Heart left ventricle (tissue), 16 donors: ENCODE results near the gene PKNOX2. TPM values are rescaled to one million over a fixed set of nuclear protein-coding genes. Genes with fewer than 3 reads are reported as not detected.

Experiments
- ATAC-seq, 4 donors: fragments of 200-7000 bp; cut with Tn5 transposase; one replicate each; pipeline ENCODE4 v1.9.1; 2020 to 2022; ENCODE audit warnings: moderate library complexity in 4 of 4, mild to moderate bottlenecking in 3 of 4, moderate number of reproducible peaks in 1 of 4
- DNase-seq, 5 donors: peaks; one replicate each; pipeline ENCODE4 v3.0.0-alpha.2; 2020
- H3K27ac ChIP-seq, 12 donors: fragments of 200-600 bp; sonication (generic) in 4 of 12; one replicate each; pipeline versions ENCODE4 v1.5.0 to v1.8.0; 2016 to 2022; ENCODE audit warnings: mild to moderate bottlenecking in 2 of 12
- H3K27me3 ChIP-seq, 9 donors: fragments of 200-600 bp; sonication (generic) in 2 of 9; one replicate each; pipeline versions ENCODE4 v1.5.1 to v1.8.0; 2016 to 2022; ENCODE audit warnings: mild to moderate bottlenecking in 3 of 9
- H3K36me3 ChIP-seq, 9 donors: fragments of 200-600 bp; sonication (generic) in 2 of 9; one replicate each; pipeline versions ENCODE4 v1.5.0 to v1.8.0; 2018 to 2022; ENCODE audit warnings: mild to moderate bottlenecking in 2 of 9
- H3K4me1 ChIP-seq, 12 donors: fragments of 200-600 bp; sonication (generic) in 4 of 12; one replicate each; pipeline versions ENCODE4 v1.5.0 to v1.8.0; 2016 to 2022; ENCODE audit warnings: mild to moderate bottlenecking in 3 of 12
- H3K4me3 ChIP-seq, 12 donors: fragments of 200-600 bp; sonication (generic) in 4 of 12; one replicate each; pipeline versions ENCODE4 v1.5.0 to v1.8.0; 2017 to 2022; ENCODE audit warnings: mild to moderate bottlenecking in 9 of 12, moderate library complexity in 4 of 12
- H3K9me3 ChIP-seq, 12 donors: fragments of 200-600 bp; sonication (generic) in 4 of 12; one replicate each; pipeline versions ENCODE4 v1.5.0 to v1.8.0; 2016 to 2022; ENCODE audit warnings: mild to moderate bottlenecking in 1 of 12
- CTCF ChIP-seq, 12 donors: fragments of 200-600 bp; sonication (generic) in 4 of 12; IDR thresholded peaks; one replicate each; pipeline versions ENCODE4 v1.5.0 to v1.8.0; 2018 to 2022; ENCODE audit warnings: antibody characterized with exemption in 12 of 12, mild to moderate bottlenecking in 5 of 12
- POLR2A ChIP-seq, 2 donors: fragments of 450-650 bp; IDR thresholded peaks; one replicate each; pipeline ENCODE4 v1.6.1; 2017; ENCODE audit warnings: antibody characterized with exemption in 2 of 2, mild to moderate bottlenecking in 2 of 2, moderate library complexity in 2 of 2
- WGBS, 4 donors: extraction: QIAGEN DNeasy Blood & Tissue Kit in 2 of 4; methylation state at CpG; one replicate each; pipeline versions ENCODE4 v1.1.5 to v1.1.7; 2013 to 2018; 5-methylcytosine and 5-hydroxymethylcytosine counted together
- intact Hi-C, 10 donors: fragments of 100-400 bp; cut with DNase I; formaldehyde crosslinking; loops; one replicate each; pipeline versions ENCODE4 v1.11.1 to v1.14.2; 2022
- polyA plus RNA-seq, 2 donors: library from polyadenylated mRNA; stranded (reverse); fragments of 200-250 nt; gene quantifications; one replicate each; pipeline ENCODE4 v1.2.3, GENCODE V29; 2013
- total RNA-seq, 9 donors: library from RNA; depleted of rRNA in 2 of 9; stranded (reverse); fragments of >200 nt in 2 of 9; fragmentation: NEBNext Ultra II Directional in 3 of 9; extraction: Animal tissue kit (Norgen Biotek cat#: 25700) in 3 of 9; gene quantifications; one replicate each; pipeline versions ENCODE4 v1.1.0 to v1.2.4, GENCODE V29; 2016 to 2023
- donor health status: ischemic (EF 13 %, LVEDD 7.1; RV severe dilation, severe dysfunction).
- donor health status: healthy with polysubstance abuse.
- donor health status: DM: no; HTN: yes; CAD: no.
- donor health status: DM: no; HTN: no; CAD: no.
- donor health status: ischemic (EF 25% LVEDD 6.9; RV normal size, moderate dysfunction).
- donor health status: ischemic (EF 25% LVEDD 5.7; RV mildly dilated, moderate dysfunction).
- donor health status: healthy.
- donor health status: DM: yes; HTN: yes; CAD: no.
- donor health status: ischemic (EF 35%, LVEDD 5.7; RV mildly dilated, moderate dysfunction).
- donor health status: nonischemic (EF 11% LVEDD 7.7; RV severe dilation, severe dysfunction).
- donor health status: DM: yes; HTN: yes; CAD: no.
- donor health status: PGD.
- donor health status: ischemic (EF 29% LVEDD 5.4; RV normal size, mild dysfunction).
- donor health status: nonischemic (EF 23%, LVEDD 6.1; RV moderate dilation, normal function).

The PKNOX2 gene
- total and polyA plus RNA-seq, 11 donors: 3.1 to 9.4 (median 4.5) TPM

- peaks cover 0 to 41% (median 23%) of the 10 kb centered on the region in 12 donors for H3K4me1 ChIP-seq
- intact Hi-C loops: loop anchor here in 2 of 10 donors (5.0 kb wide), 2 partner anchors 40 to 45 kb away; no protein-coding TSS in a partner anchor
- ATAC-seq: no peak
Measured at GRCh38 chr11:125211948-125212340, 47.4 kb downstream of the PKNOX2 start.

GRCh38 chr11:125214601-125215565 is 50.3 kb downstream of the PKNOX2 start:
- DNase-seq: peak in 3 of 5 donors; percentile 61 to 70 (median 62)
- peaks cover 0 to 45% (median 23%) of the 10 kb centered on the region in 12 donors for H3K4me1 ChIP-seq

More at GRCh38 chr11:125211948-125212340, 47.4 kb downstream of the PKNOX2 start:
- TF ChIP-seq CTCF (IDR thresholded peaks at IDR 0.05) (no peak), POLR2A (IDR thresholded peaks at IDR 0.05) (no peak)
- WGBS, 4 donors: 59 to 83% (median 77%) methylated on average over 4 of the region's 4 CpGs
- Histone ChIP-seq H3K36me3 (no peaks in the 10 kb centered on the region), H3K4me3 (no peak overlapping the region), H3K9me3 (no peaks in the 10 kb centered on the region), H3K27me3 (no peaks in the 10 kb centered on the region), H3K27ac (no peak overlapping the region)
- DNase-seq: no peak

GRCh38 chr11:125215976-125216375 is 51.4 kb downstream of the PKNOX2 start:
- WGBS, 4 donors: 58 to 73% (median 63%) methylated on average over 6 of the region's 6 CpGs

More at GRCh38 chr11:125214601-125215565, 50.3 kb downstream of the PKNOX2 start:
- H3K36me3 ChIP-seq: no peaks in the 10 kb centered on the region
- ATAC-seq: peak; percentile 61 to 77 (median 74)
- H3K27me3 ChIP-seq: no peaks in the 10 kb centered on the region
- no peaks in the 10 kb centered on the region for H3K9me3 ChIP-seq
- H3K27ac ChIP-seq: peak overlapping the region in 10 of 12 donors; percentile 10 to 71 (median 46)
- H3K4me3 ChIP-seq: peak overlapping the region in 3 of 12 donors; percentile 1 to 25 (median 14)
- intact Hi-C loops: loop anchor here in 3 of 10 donors (5.0 kb wide), 3 partner anchors 42 to 48 kb away; no protein-coding TSS in a partner anchor
- TF ChIP-seq POLR2A (IDR thresholded peaks at IDR 0.05) (no peak), CTCF (IDR thresholded peaks at IDR 0.05) (no peak)
- 46 to 55% (median 52%) methylated on average over 18 of the region's 18 CpGs for WGBS, 4 donors

More at GRCh38 chr11:125215976-125216375, 51.4 kb downstream of the PKNOX2 start:
- DNase-seq (no peak), ATAC-seq (no peak)
- intact Hi-C loops: loop anchor here in 1 of 10 donors (5.0 kb wide), 1 partner anchor 41 kb away; no protein-coding TSS in a partner anchor
- peaks cover 0 to 43% (median 23%) of the 10 kb centered on the region in 12 donors for H3K4me1 ChIP-seq
- H3K4me3 ChIP-seq: no peak overlapping the region
- H3K27ac ChIP-seq: peak overlapping the region in 2 of 12 donors; percentile 39 to 71
- no peaks in the 10 kb centered on the region for H3K36me3 ChIP-seq
- H3K9me3 ChIP-seq: no peaks in the 10 kb centered on the region
- no peaks in the 10 kb centered on the region for H3K27me3 ChIP-seq
- TF ChIP-seq CTCF (IDR thresholded peaks at IDR 0.05) (no peak), POLR2A (IDR thresholded peaks at IDR 0.05) (no peak)
